Stimulated activated naive CD8-positive, alpha-beta T cell treated with anti-CD3 and anti-CD28 coated beads, Interleukin-15, amount 100 ng/mL, for 72 hours (primary cell): ENCODE results near the gene TMED8.
A peak's percentile ranks its signal among the peaks of the same experiment; 100 is the strongest.
"Not testable (repeated sequence)": the region's sequence is repeated elsewhere in the genome, so short reads cannot be mapped to it uniquely, and the experiment has no call there.

ENCODE experiments used
- ATAC-seq: fragments of 150-1000 bp; cut with Tn5 transposase; 2 replicates; pipeline ENCODE4 v1.10.0; 2021; ENCODE audit warnings: mild to moderate bottlenecking, moderate library complexity
- DNase-seq, 2 donors: peaks; one replicate each; pipeline ENCODE4 v3.0.0; 2021 to 2022
- H3K27ac Mint-ChIP-seq, 2 donors: one replicate each; pipeline ENCODE4 v1.8.0; 2022; ENCODE audit warnings: mild to moderate bottlenecking in 2 of 2, mixed read lengths in 2 of 2, moderate library complexity in 2 of 2
- H3K27me3 Mint-ChIP-seq: one replicate; pipeline ENCODE4 v1.8.0; 2022; ENCODE audit warnings: mixed read lengths
- H3K4me1 Mint-ChIP-seq: one replicate; pipeline ENCODE4 v1.8.0; 2022; ENCODE audit warnings: mild to moderate bottlenecking, mixed read lengths
- H3K4me3 Mint-ChIP-seq, 2 donors: one replicate each; pipeline ENCODE4 v1.8.0; 2022; ENCODE audit warnings: mild to moderate bottlenecking in 2 of 2, mixed read lengths in 2 of 2, moderate library complexity in 1 of 2
- H3K9me3 Mint-ChIP-seq, 2 donors: one replicate each; pipeline ENCODE4 v1.8.0; 2022; ENCODE audit warnings: mixed read lengths in 2 of 2

The TMED8 gene

GRCh38 chr14:77340389-77340788 is 36.5 kb downstream of the TMED8 start:
- Mint-ChIP-seq H3K4me3 (no peak overlapping the region), H3K4me1 (no peaks in the 10 kb centered on the region), H3K9me3 (no peaks in the 10 kb centered on the region), H3K27me3 (no peaks in the 10 kb centered on the region), H3K27ac (no peak overlapping the region)
- DNase-seq, result no peak
- ATAC-seq, result no peak

GRCh38 chr14:77339407-77339806 is 37.5 kb downstream of the TMED8 start:
- DNase-seq (no peak), ATAC-seq (no peak)
- Mint-ChIP-seq H3K4me1 (no peaks in the 10 kb centered on the region), H3K27me3 (no peaks in the 10 kb centered on the region), H3K4me3 (no peak overlapping the region), H3K27ac (peak overlapping the region in 1 of 2 donors; percentile 50), H3K9me3 (no peaks in the 10 kb centered on the region)

GRCh38 chr14:77338302-77338701 is 38.6 kb downstream of the TMED8 start:
- no peak for ATAC-seq
- Mint-ChIP-seq H3K27me3 (no peaks in the 10 kb centered on the region), H3K9me3 (no peaks in the 10 kb centered on the region), H3K4me3 (no peak overlapping the region), H3K27ac (no peak overlapping the region), H3K4me1 (no peaks in the 10 kb centered on the region)
- DNase-seq, result no peak

GRCh38 chr14:77337880-77338279 is 39.0 kb downstream of the TMED8 start:
- H3K4me1 Mint-ChIP-seq, result no peaks in the 10 kb centered on the region
- no peak overlapping the region for H3K4me3 Mint-ChIP-seq
- H3K9me3 Mint-ChIP-seq, result no peaks in the 10 kb centered on the region
- no peak overlapping the region for H3K27ac Mint-ChIP-seq
- ATAC-seq, result no peak
- DNase-seq, result no peak
- no peaks in the 10 kb centered on the region for H3K27me3 Mint-ChIP-seq

GRCh38 chr14:77337255-77337654 is 39.6 kb downstream of the TMED8 start:
- not testable (repeated sequence) for H3K4me3 Mint-ChIP-seq, DNase-seq, H3K27me3 Mint-ChIP-seq, H3K9me3 Mint-ChIP-seq, H3K27ac Mint-ChIP-seq, ATAC-seq, H3K4me1 Mint-ChIP-seq

GRCh38 chr14:77335576-77335975 is 41.3 kb downstream of the TMED8 start:
- no peaks in the 10 kb centered on the region for H3K4me1 Mint-ChIP-seq
- no peak for DNase-seq
- H3K9me3 Mint-ChIP-seq, result no peaks in the 10 kb centered on the region
- H3K27ac Mint-ChIP-seq, result no peak overlapping the region
- ATAC-seq, result no peak
- H3K4me3 Mint-ChIP-seq, result no peak overlapping the region
- H3K27me3 Mint-ChIP-seq, result no peaks in the 10 kb centered on the region

GRCh38 chr14:77329872-77330271 is 47.0 kb downstream of the TMED8 start:
- Mint-ChIP-seq H3K9me3 (no peaks in the 10 kb centered on the region), H3K4me3 (no peak overlapping the region), H3K27me3 (no peaks in the 10 kb centered on the region), H3K27ac (no peak overlapping the region), H3K4me1 (no peaks in the 10 kb centered on the region)
- ATAC-seq, result peak; percentile 5
- DNase-seq, result no peak

GRCh38 chr14:77327111-77327510 is 49.8 kb downstream of the TMED8 start:
- DNase-seq, result no peak
- Mint-ChIP-seq H3K9me3 (no peaks in the 10 kb centered on the region), H3K27ac (no peak overlapping the region), H3K4me3 (no peak overlapping the region), H3K27me3 (no peaks in the 10 kb centered on the region), H3K4me1 (peaks cover 7% of the 10 kb centered on the region)
- ATAC-seq, result no peak

- Mint-ChIP-seq H3K27me3 (no peaks in the 10 kb centered on the region), H3K27ac (no peak overlapping the region)
These were observed 51.2 kb downstream of the TMED8 start for GRCh38 chr14:77325746-77326094.

GRCh38 chr14:77324816-77325745 is 51.8 kb downstream of the TMED8 start:
- ATAC-seq (no peak), DNase-seq (no peak)
- Mint-ChIP-seq H3K27ac (no peak overlapping the region), H3K4me3 (no peak overlapping the region), H3K9me3 (no peaks in the 10 kb centered on the region), H3K4me1 (peaks cover 14% of the 10 kb centered on the region), H3K27me3 (no peaks in the 10 kb centered on the region)

More at GRCh38 chr14:77325746-77326094, 51.2 kb downstream of the TMED8 start:
- peaks cover 12% of the 10 kb centered on the region for H3K4me1 Mint-ChIP-seq
- ATAC-seq, result no peak
- DNase-seq, result no peak
- no peak overlapping the region for H3K4me3 Mint-ChIP-seq
- no peaks in the 10 kb centered on the region for H3K9me3 Mint-ChIP-seq

GRCh38 chr14:77324289-77324688 is 52.6 kb downstream of the TMED8 start:
- Mint-ChIP-seq H3K27ac (no peak overlapping the region), H3K9me3 (no peaks in the 10 kb centered on the region), H3K4me1 (peaks cover 19% of the 10 kb centered on the region), H3K4me3 (no peak overlapping the region), H3K27me3 (no peaks in the 10 kb centered on the region)
- DNase-seq (no peak), ATAC-seq (no peak)

- Mint-ChIP-seq H3K4me1 (peaks cover 19% of the 10 kb centered on the region), H3K27ac (no peak overlapping the region), H3K9me3 (no peaks in the 10 kb centered on the region), H3K27me3 (no peaks in the 10 kb centered on the region), H3K4me3 (no peak overlapping the region)
- DNase-seq, result no peak
- ATAC-seq, result no peak
These were observed 53.3 kb downstream of the TMED8 start for GRCh38 chr14:77323571-77323970.

GRCh38 chr14:77322951-77323350 is 53.9 kb downstream of the TMED8 start:
- no peak overlapping the region for H3K4me3 Mint-ChIP-seq
- no peak for ATAC-seq
- no peak for DNase-seq
- H3K9me3 Mint-ChIP-seq, result no peaks in the 10 kb centered on the region
- H3K27me3 Mint-ChIP-seq, result no peaks in the 10 kb centered on the region
- H3K4me1 Mint-ChIP-seq, result peaks cover 19% of the 10 kb centered on the region
- H3K27ac Mint-ChIP-seq, result no peak overlapping the region

- peaks cover 19% of the 10 kb centered on the region for H3K4me1 Mint-ChIP-seq
- peak overlapping the region; percentile 91 to 92 for H3K4me3 Mint-ChIP-seq
- H3K27ac Mint-ChIP-seq, result peak overlapping the region in 1 of 2 donors; percentile 98
- H3K9me3 Mint-ChIP-seq, result no peaks in the 10 kb centered on the region
- DNase-seq (no peak), ATAC-seq (no peak)
- H3K27me3 Mint-ChIP-seq, result no peaks in the 10 kb centered on the region
These were observed 54.5 kb downstream of the TMED8 start for GRCh38 chr14:77322250-77322902.

GRCh38 chr14:77320238-77320935 is 56.5 kb downstream of the TMED8 start, which contains the start of gene POMT2:
TSS of gene POMT2 (minus strand) at chr14:77320883. CDS start at chr14:77320681, 202 bp downstream.
- peak; percentile 90 to 94 for DNase-seq
- Mint-ChIP-seq H3K4me3 (peak within 1 kb of the TSS; percentile 91 to 92), H3K9me3 (no peaks in the 10 kb centered on the region), H3K27ac (peak within 1 kb of the TSS; percentile 97 to 98), H3K4me1 (peaks cover 19% of the 10 kb centered on the region), H3K27me3 (no peaks in the 10 kb centered on the region)
- peak; percentile 72 for ATAC-seq

- no peaks in the 10 kb centered on the region for H3K27me3 Mint-ChIP-seq
- H3K4me3 Mint-ChIP-seq, result peak overlapping the region in 1 of 2 donors; percentile 91
- DNase-seq, result no peak
- no peak overlapping the region for H3K27ac Mint-ChIP-seq
- H3K4me1 Mint-ChIP-seq, result peaks cover 19% of the 10 kb centered on the region
- no peak for ATAC-seq
- no peaks in the 10 kb centered on the region for H3K9me3 Mint-ChIP-seq
These were observed 57.5 kb downstream of the TMED8 start for GRCh38 chr14:77319422-77319821.
